Stomach (tissue), 4 donors: Measurements from ENCODE around the gene CABP1.

Experiments used
- CTCF ChIP-seq, 7 experiments: fragments of 450-650 bp in 4 of 7; fragments of 200-600 bp in 3 of 7; sonication (generic) in 3 of 7; IDR thresholded peaks; one replicate each; pipeline ENCODE4 v1.5.1; 2016 to 2019; ENCODE audit warnings: antibody characterized with exemption in 7 of 7, control low read depth in 2 of 7, mild to moderate bottlenecking in 1 of 7
- POLR2A ChIP-seq, 4 donors: fragments of 450-650 bp; IDR thresholded peaks; one replicate each; pipeline ENCODE4 v1.6.1; 2016; ENCODE audit warnings: antibody characterized with exemption in 4 of 4, control low read depth in 2 of 4, mild to moderate bottlenecking in 1 of 4, moderate library complexity in 1 of 4

DNA sequence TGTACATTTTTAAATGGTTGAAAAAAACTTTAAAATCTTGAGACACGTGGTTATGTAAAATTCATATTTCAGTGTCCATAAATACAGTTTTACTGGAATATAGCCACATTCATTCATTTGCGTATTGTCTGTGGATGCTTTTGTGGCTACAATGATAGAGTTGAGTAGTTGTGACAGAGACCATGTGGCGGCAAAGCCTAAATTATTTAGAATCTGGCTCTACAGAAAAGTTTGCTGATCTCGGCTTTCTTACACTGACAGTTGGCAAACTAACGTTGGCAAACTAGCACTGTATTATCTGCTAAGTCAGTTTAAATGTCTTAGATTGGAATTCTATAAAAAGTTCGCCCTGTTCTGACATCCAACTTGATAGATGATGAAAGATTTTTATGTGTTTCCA is 72.2 kb downstream of the CABP1 start:
- TF ChIP-seq POLR2A (IDR thresholded peaks at IDR 0.05) = no peak
- no peak for TF ChIP-seq CTCF (IDR thresholded peaks at IDR 0.05)
